Type B pancreatic cell (in vitro differentiated cells): ENCODE measurements around the gene RAB11A. TPM values are rescaled to one million over a fixed set of nuclear protein-coding genes. Genes with fewer than 3 reads are reported as not detected.

Experiments
- DNase-seq: peaks from one replicate; pipeline ENCODE4 v3.0.0; 2021; ENCODE audit warnings: mixed read lengths; ENCODE audit not compliant: unreplicated experiment; ENCODE audit errors: extremely low spot score
- H3K27ac Mint-ChIP-seq: 2 replicates; pipeline ENCODE4 v1.8.0; 2021; ENCODE audit warnings: mild to moderate bottlenecking, mixed read lengths
- H3K27me3 Mint-ChIP-seq: 2 replicates; pipeline ENCODE4 v1.8.0; 2021; ENCODE audit warnings: mixed read lengths
- H3K36me3 Mint-ChIP-seq: 2 replicates; pipeline ENCODE4 v1.8.0; 2021; ENCODE audit warnings: mixed read lengths
- H3K4me1 Mint-ChIP-seq: one replicate; pipeline ENCODE4 v1.8.0; 2021; ENCODE audit warnings: mixed read lengths; ENCODE audit not compliant: unreplicated experiment
- H3K4me3 Mint-ChIP-seq: 2 replicates; pipeline ENCODE4 v1.8.0; 2021; ENCODE audit warnings: mild to moderate bottlenecking, mixed read lengths
- H3K9me3 Mint-ChIP-seq: 2 replicates; pipeline ENCODE4 v1.8.0; 2021; ENCODE audit warnings: mixed read lengths
- total RNA-seq: library from RNA; stranded (reverse); gene quantifications from 2 replicates; pipeline ENCODE4 v1.2.1, GENCODE V29; 2021; ENCODE audit warnings: low replicate concordance
- TF ChIP-seq, protein P1 (sequence below): fragments of 200-600 bp; sonication (generic); conservative IDR thresholded peaks from 2 replicates; pipeline ENCODE4 v1.5.0; 2021; ENCODE audit warnings: antibody characterized with exemption, mild to moderate bottlenecking

Gene RAB11A
- total RNA-seq, 1 donor from 2014 or later = 266 TPM

DNA sequence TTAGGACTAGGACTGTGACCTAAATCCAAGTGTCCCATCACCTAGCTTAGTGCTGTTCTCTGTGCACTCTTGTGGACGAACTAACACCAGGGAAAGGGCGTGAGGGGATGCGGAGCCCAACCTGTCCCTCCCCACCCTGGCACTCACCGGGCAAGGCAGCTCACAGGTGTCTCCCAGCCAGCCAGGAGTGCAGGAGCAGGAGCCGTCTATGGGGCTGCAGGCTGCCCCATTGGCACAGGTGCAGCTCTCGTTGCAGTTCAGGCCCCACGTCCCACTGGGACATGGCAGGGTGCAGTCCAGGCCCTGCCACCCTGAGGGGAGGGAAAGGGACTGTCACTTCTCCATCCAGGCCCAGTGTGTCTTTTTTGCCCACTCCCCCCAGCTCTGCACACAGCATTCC, 60.3 kb downstream of the RAB11A start:
- TF ChIP-seq, protein P1, sequence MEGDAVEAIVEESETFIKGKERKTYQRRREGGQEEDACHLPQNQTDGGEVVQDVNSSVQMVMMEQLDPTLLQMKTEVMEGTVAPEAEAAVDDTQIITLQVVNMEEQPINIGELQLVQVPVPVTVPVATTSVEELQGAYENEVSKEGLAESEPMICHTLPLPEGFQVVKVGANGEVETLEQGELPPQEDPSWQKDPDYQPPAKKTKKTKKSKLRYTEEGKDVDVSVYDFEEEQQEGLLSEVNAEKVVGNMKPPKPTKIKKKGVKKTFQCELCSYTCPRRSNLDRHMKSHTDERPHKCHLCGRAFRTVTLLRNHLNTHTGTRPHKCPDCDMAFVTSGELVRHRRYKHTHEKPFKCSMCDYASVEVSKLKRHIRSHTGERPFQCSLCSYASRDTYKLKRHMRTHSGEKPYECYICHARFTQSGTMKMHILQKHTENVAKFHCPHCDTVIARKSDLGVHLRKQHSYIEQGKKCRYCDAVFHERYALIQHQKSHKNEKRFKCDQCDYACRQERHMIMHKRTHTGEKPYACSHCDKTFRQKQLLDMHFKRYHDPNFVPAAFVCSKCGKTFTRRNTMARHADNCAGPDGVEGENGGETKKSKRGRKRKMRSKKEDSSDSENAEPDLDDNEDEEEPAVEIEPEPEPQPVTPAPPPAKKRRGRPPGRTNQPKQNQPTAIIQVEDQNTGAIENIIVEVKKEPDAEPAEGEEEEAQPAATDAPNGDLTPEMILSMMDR = no peak
- Mint-ChIP-seq H3K27ac (no peak overlapping the region), H3K27me3 (no peaks in the 10 kb centered on the region), H3K4me1 (peaks cover 5% of the 10 kb centered on the region), H3K4me3 (no peak overlapping the region), H3K9me3 (no peaks in the 10 kb centered on the region), H3K36me3 (no peaks in the 10 kb centered on the region)
- no peak for DNase-seq

GRCh38 chr15:65930134-65930533, 60.8 kb downstream of the RAB11A start:
- no peak overlapping the region for H3K27ac Mint-ChIP-seq
- H3K9me3 Mint-ChIP-seq = no peaks in the 10 kb centered on the region
- no peak overlapping the region for H3K4me3 Mint-ChIP-seq
- no peaks in the 10 kb centered on the region for H3K36me3 Mint-ChIP-seq
- TF ChIP-seq, protein P1 = no peak
- peaks cover 5% of the 10 kb centered on the region for H3K4me1 Mint-ChIP-seq
- H3K27me3 Mint-ChIP-seq = no peaks in the 10 kb centered on the region
- no peak for DNase-seq

- no peak for DNase-seq
- Mint-ChIP-seq H3K36me3 (no peaks in the 10 kb centered on the region), H3K9me3 (no peaks in the 10 kb centered on the region)
Observed at GRCh38 chr15:65931221-65931620, 61.9 kb downstream of the RAB11A start.

DNA sequence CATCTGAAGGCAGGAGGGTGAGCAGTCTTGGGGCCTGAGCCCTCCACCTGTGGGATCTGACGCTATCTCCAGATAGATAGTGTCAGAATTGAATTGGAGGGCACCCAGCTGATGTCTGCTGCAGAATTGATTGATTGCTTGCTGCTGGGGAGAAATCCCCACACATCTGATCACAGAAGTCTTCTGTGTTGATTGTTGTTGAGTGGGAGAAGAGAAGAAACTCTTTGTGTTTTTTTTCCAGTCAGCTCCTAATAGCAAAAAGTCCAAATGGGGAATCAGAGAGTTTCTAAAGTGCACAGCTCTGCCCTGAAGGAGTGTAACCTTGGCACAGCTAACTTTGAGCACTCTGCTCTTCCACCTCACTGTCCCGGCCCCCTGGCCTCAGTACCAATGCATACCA, 66.1 kb downstream of the RAB11A start:
- DNase-seq = no peak
- peaks cover 5% of the 10 kb centered on the region for H3K4me1 Mint-ChIP-seq
- no peaks in the 10 kb centered on the region for H3K9me3 Mint-ChIP-seq
- H3K4me3 Mint-ChIP-seq = no peak overlapping the region
- no peak overlapping the region for H3K27ac Mint-ChIP-seq
- TF ChIP-seq, protein P1 = no peak
- H3K27me3 Mint-ChIP-seq = no peaks in the 10 kb centered on the region
- no peaks in the 10 kb centered on the region for H3K36me3 Mint-ChIP-seq

More at GRCh38 chr15:65931221-65931620, 61.9 kb downstream of the RAB11A start:
- Mint-ChIP-seq H3K27me3 (no peaks in the 10 kb centered on the region), H3K4me1 (peaks cover 5% of the 10 kb centered on the region), H3K4me3 (no peak overlapping the region), H3K27ac (no peak overlapping the region)
- TF ChIP-seq, protein P1 = no peak

DNA sequence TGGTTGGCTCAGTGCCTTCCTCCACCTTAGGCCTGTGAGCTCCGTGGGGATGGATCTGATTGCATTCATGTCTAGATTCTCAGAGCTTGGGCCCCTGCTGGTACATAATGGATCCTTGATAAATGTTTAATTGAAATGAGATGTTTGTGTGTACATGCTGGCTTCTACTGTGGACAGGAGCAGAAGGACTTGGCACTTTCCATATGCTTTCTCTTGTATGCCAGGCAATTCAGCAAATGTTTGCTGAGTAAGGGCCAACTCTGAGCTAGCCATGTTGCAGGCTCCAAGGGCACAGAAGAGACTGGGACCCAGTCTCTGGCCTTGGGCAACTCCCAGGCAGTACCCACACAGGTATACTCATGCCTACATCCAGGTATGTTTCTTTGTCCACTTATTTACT, 67.0 kb downstream of the RAB11A start:
- H3K9me3 Mint-ChIP-seq = no peaks in the 10 kb centered on the region
- H3K4me3 Mint-ChIP-seq = no peak overlapping the region
- no peaks in the 10 kb centered on the region for H3K27me3 Mint-ChIP-seq
- no peak overlapping the region for H3K27ac Mint-ChIP-seq
- H3K36me3 Mint-ChIP-seq = no peaks in the 10 kb centered on the region
- peaks cover 5% of the 10 kb centered on the region for H3K4me1 Mint-ChIP-seq
- TF ChIP-seq, protein P1 = no peak
- DNase-seq = no peak

DNA sequence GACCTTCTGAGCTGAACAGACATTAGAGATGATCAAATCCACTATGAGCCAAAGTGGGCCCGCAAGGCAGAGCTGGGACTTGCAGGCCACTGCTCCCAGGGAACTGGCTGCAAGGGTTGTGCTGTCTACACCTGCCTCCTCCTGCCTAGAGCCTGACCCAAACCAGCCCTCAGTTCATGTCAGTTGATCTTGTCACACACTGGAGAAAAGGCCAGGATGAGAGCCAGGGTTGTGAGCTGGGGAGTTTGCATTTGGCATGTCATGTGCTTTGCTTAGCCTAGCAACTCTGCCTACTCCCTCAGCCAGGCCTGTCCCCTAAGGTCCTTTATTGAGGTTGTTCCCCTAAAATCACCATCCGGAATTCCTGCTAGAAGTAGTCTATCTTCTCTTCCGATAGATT, 67.8 kb downstream of the RAB11A start:
- H3K9me3 Mint-ChIP-seq = no peaks in the 10 kb centered on the region
- peaks cover 5% of the 10 kb centered on the region for H3K4me1 Mint-ChIP-seq
- H3K36me3 Mint-ChIP-seq = no peaks in the 10 kb centered on the region
- H3K4me3 Mint-ChIP-seq = no peak overlapping the region
- H3K27me3 Mint-ChIP-seq = no peaks in the 10 kb centered on the region
- no peak for DNase-seq
- TF ChIP-seq, protein P1 = no peak
- H3K27ac Mint-ChIP-seq = no peak overlapping the region
